Measurements from ENCODE around the gene NEDD8.
"Not testable (repeated sequence)": the region's sequence is repeated elsewhere in the genome, so short reads cannot be mapped to it uniquely, and the experiment has no call there.

Gene NEDD8

DNA sequence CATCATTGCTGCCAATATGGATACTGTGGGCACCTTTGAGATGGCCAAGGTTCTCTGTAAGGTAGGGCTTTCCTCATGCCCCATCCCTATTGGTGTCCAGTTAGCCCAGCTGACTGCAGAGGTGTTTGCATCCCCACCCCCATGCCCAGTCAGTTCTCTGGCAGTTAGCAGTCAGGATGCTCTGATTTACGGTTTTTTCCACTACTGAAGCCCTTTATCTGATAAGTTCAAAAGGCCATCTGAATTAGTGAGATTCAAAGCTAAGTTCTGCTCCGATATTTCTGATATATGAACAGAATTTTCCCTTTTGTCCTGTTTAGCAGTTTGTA, 1.3 kb upstream of the NEDD8 start:
- TF ChIP-seq, protein P1, sequence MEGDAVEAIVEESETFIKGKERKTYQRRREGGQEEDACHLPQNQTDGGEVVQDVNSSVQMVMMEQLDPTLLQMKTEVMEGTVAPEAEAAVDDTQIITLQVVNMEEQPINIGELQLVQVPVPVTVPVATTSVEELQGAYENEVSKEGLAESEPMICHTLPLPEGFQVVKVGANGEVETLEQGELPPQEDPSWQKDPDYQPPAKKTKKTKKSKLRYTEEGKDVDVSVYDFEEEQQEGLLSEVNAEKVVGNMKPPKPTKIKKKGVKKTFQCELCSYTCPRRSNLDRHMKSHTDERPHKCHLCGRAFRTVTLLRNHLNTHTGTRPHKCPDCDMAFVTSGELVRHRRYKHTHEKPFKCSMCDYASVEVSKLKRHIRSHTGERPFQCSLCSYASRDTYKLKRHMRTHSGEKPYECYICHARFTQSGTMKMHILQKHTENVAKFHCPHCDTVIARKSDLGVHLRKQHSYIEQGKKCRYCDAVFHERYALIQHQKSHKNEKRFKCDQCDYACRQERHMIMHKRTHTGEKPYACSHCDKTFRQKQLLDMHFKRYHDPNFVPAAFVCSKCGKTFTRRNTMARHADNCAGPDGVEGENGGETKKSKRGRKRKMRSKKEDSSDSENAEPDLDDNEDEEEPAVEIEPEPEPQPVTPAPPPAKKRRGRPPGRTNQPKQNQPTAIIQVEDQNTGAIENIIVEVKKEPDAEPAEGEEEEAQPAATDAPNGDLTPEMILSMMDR (IDR thresholded peaks at IDR 0.05; ENCODE audit: insufficient read depth, low read depth, low read length, missing control alignments): no peak
- DNase-seq (ENCODE audit: low read depth): no peak
- H3K4me3 ChIP-seq (ENCODE audit: low read length): peak overlapping the region; percentile 95

DNA sequence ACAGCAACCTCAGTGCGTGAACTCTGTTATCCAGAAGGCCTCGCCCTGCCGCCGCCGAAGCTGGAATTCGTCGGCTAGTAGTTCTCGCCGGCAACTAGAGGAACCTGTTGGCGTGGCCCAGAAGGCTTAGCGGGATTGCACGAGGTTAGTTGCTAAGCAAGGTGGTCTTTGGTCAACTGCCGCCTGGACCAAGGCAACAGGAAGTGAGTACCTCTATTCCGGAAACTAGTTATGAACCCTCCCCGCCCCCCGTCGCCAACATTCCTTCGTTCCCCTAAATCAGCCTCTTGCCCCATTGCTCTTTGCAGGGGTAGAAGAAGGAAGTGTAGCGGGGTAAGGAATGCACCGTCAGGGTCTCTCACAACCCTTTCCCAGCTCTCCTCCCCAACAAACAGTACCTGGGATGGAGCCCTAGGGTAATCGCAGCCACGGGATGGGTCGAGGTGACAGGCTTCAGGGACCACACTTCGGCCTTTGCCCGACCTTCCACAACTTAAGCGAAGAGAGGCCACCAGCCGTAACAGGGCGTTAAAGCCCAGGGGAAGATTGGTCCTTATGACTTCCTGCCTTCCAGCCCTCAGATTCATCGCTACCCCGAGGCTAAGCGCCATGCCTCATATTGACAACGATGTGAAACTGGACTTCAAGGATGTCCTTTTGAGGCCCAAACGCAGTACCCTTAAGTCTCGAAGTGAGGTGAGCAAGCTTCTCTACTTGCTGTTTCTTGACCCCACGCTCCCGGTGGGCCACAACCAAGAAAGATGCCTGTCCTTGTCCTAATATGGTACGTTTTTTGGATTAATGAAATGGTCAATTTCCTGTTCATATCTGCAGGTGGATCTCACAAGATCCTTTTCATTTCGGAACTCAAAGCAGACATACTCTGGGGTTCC, 724 bp upstream of the NEDD8 start, which contains the start of gene GMPR2:
TSS of gene GMPR2 (plus strand) at position 285 of the 893 bp plus-strand sequence. CDS start at position 610, 325 bp downstream.
- TF ChIP-seq, protein P1 (IDR thresholded peaks at IDR 0.05; ENCODE audit: insufficient read depth, low read depth, low read length, missing control alignments): no peak
- H3K4me3 ChIP-seq (ENCODE audit: low read length): peak within 1 kb of the TSS; percentile 95
- no peak for DNase-seq (ENCODE audit: low read depth)

- TF ChIP-seq, protein P1 (IDR thresholded peaks at IDR 0.05; ENCODE audit: insufficient read depth, low read depth, low read length, missing control alignments): no peak
- peak; percentile 55 for DNase-seq (ENCODE audit: low read depth)
- peak overlapping the region; percentile 95 for H3K4me3 ChIP-seq (ENCODE audit: low read length)
Observed at GRCh38 chr14:24231263-24232120, 675 bp downstream of the NEDD8 start.

GRCh38 chr14:24228902-24229301, 3.3 kb downstream of the NEDD8 start:
- DNase-seq (ENCODE audit: low read depth): no peak
- no peak overlapping the region for H3K4me3 ChIP-seq (ENCODE audit: low read length)
- TF ChIP-seq, protein P1 (IDR thresholded peaks at IDR 0.05; ENCODE audit: insufficient read depth, low read depth, low read length, missing control alignments): no peak

- DNase-seq (ENCODE audit: low read depth): no peak
- H3K4me3 ChIP-seq (ENCODE audit: low read length): no peak overlapping the region
- TF ChIP-seq, protein P1 (IDR thresholded peaks at IDR 0.05; ENCODE audit: insufficient read depth, low read depth, low read length, missing control alignments): no peak
Observed at GRCh38 chr14:24226473-24226872, 5.7 kb downstream of the NEDD8 start.

GRCh38 chr14:24224618-24225071, 7.5 kb downstream of the NEDD8 start:
- no peak overlapping the region for H3K4me3 ChIP-seq (ENCODE audit: low read length)
- DNase-seq (ENCODE audit: low read depth): peak; percentile 86
- TF ChIP-seq, protein P1 (IDR thresholded peaks at IDR 0.05; ENCODE audit: insufficient read depth, low read depth, low read length, missing control alignments): no peak

DNA sequence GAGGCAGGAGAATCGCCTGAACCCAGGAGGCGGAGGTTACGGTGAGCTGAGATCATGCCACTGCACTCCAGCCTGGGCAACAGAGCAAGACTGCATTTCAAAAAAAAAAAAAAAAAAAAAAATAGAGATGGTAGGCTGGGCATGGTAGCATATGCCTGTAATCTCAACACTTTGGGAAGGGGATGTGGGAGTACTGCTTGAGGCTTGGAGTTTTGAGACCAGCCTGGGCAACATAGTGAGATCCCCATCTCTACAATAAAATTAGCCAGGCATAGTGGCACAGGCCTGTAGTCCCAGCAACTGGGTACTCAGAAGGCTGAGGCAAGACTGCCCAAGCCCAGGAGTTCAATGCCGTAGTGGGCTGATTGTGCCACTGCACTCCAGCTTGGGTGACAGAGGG, 9.2 kb downstream of the NEDD8 start:
- DNase-seq (ENCODE audit: low read depth): not testable (repeated sequence)

More for the DNA sequence above, 9.2 kb downstream of the NEDD8 start:
- H3K4me3 ChIP-seq (ENCODE audit: low read length): not testable (repeated sequence)

Measured in epithelial cell of esophagus (primary cell).